ENCODE measurements around the gene KCNK5. TPM values are rescaled to one million over a fixed set of nuclear protein-coding genes. Genes with fewer than 3 reads are reported as not detected.

Gene KCNK5
- polyA plus RNA-seq, 3 donors, result 0.09 TPM; not detected in 2

DNA sequence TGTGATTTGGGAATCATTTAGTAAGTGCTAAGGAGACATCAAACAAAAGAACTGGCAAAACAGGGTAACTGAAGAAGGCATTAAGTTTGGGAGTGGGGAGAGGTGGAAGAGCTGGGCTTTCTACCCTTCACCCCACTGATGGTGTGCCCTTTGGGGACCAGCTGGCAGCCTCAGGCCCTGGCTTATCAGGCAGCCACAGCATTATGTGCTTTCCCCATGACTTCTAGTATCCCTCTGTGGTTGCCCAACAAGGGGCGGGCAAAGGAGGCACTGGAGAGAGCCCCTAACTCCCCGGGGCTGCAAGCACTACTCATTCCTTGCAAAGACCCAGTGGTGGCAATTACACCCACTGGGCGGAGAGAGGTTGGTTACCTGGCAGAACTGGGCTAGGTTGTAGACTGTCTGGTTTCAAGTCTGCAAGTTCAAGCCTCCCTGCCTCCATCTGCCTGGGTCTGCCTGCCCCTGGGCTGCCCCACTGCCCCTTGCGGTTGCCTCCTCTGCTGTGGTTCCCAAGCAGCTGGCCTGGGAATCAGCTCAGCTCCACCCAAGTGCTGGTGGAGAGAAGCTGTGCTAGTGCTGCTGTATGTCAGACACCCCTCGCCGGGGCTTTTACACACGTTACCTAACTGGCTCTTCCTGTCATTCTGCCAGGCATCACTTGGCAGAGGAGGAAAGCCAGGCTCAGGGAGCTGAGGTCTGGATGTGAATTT lies 29.9 kb downstream of the KCNK5 start:
- Histone ChIP-seq H3K79me2 (ENCODE audit: insufficient read depth, low read length) (peaks cover 16% of the 10 kb centered on the region), H3K4me2 (replicated peaks; ENCODE audit: extremely low read depth, low read length, poor library complexity, severe bottlenecking) (no peak overlapping the region)
- no peak overlapping the region for H3K27ac Mint-ChIP-seq

DNA sequence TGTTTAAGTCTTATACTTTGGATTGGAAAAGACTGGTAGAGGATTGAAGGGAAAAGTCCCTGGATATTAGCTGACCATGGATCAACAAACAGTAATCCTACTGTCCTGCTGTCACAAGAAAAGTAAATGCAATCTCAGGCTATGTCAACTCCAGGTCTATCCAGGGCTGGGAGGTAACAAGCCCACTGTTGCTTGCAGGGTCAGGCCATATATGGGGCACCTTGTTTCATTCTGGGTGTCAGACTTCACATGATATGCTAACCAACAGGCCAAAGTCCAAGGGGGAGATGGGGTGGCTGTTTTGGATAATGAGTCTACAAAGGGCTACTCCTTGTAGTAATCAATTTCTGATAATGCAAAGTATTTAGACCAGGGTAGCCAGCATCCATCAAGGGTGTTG lies 30.7 kb downstream of the KCNK5 start:
- H3K4me2 ChIP-seq (replicated peaks; ENCODE audit: extremely low read depth, low read length, poor library complexity, severe bottlenecking), result no peak overlapping the region
- no peak overlapping the region for H3K4me3 Mint-ChIP-seq
- peaks cover 15% of the 10 kb centered on the region for H3K4me1 Mint-ChIP-seq
- H3K36me3 Mint-ChIP-seq, result peaks cover 18 to 19% of the 10 kb centered on the region in 2 donors
- no peak for DNase-seq
- H3K27me3 Mint-ChIP-seq (ENCODE audit: low read depth in 3 of 3), result peaks cover 0 to 2% (median 0%) of the 10 kb centered on the region in 3 donors
- H3K4me1 ChIP-seq (ENCODE audit: control insufficient read depth in 1 of 2, insufficient read depth in 2 of 2, low read length in 2 of 2), result peaks cover 8 to 9% of the 10 kb centered on the region in 2 donors
- H4K20me1 ChIP-seq (ENCODE audit: insufficient read depth, low read length), result no peaks in the 10 kb centered on the region
- H3K36me3 ChIP-seq (replicated peaks in 1 of 2; ENCODE audit: control insufficient read depth in 1 of 2, insufficient read depth in 2 of 2, low read length in 2 of 2), result peaks cover 0 to 29% of the 10 kb centered on the region in 2 donors
- H3K79me2 ChIP-seq (ENCODE audit: insufficient read depth, low read length), result peaks cover 16% of the 10 kb centered on the region
- H3K4me3 ChIP-seq (replicated peaks in 1 of 3; ENCODE audit: low read depth in 2 of 3, low read length in 3 of 3), result no peak overlapping the region
- TF ChIP-seq, protein P1, sequence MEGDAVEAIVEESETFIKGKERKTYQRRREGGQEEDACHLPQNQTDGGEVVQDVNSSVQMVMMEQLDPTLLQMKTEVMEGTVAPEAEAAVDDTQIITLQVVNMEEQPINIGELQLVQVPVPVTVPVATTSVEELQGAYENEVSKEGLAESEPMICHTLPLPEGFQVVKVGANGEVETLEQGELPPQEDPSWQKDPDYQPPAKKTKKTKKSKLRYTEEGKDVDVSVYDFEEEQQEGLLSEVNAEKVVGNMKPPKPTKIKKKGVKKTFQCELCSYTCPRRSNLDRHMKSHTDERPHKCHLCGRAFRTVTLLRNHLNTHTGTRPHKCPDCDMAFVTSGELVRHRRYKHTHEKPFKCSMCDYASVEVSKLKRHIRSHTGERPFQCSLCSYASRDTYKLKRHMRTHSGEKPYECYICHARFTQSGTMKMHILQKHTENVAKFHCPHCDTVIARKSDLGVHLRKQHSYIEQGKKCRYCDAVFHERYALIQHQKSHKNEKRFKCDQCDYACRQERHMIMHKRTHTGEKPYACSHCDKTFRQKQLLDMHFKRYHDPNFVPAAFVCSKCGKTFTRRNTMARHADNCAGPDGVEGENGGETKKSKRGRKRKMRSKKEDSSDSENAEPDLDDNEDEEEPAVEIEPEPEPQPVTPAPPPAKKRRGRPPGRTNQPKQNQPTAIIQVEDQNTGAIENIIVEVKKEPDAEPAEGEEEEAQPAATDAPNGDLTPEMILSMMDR (IDR thresholded peaks at IDR 0.05), result no peak
- H3K27ac Mint-ChIP-seq, result no peak overlapping the region
- no peaks in the 10 kb centered on the region for H3K9me3 ChIP-seq (replicated peaks in 1 of 2; ENCODE audit: control insufficient read depth in 1 of 2, insufficient read depth in 1 of 2, low read length in 2 of 2)
- intact Hi-C loops (cut with micrococcal nuclease), result no loop called here
- no peak overlapping the region for H3K9ac ChIP-seq (ENCODE audit: insufficient read depth, low read length, poor library complexity, severe bottlenecking)
- no peaks in the 10 kb centered on the region for H3K27me3 ChIP-seq (ENCODE audit: control insufficient read depth in 2 of 2, insufficient read depth in 2 of 2, low read length in 2 of 2)
- no peak overlapping the region for H2AFZ ChIP-seq (ENCODE audit: insufficient read depth, low read depth, low read length, poor library complexity, severe bottlenecking)
- H3K9me3 Mint-ChIP-seq, result no peaks in the 10 kb centered on the region
- H3K27ac ChIP-seq (ENCODE audit: low read depth in 1 of 2, low read length in 2 of 2), result no peak overlapping the region

More for the DNA sequence above, 29.9 kb downstream of the KCNK5 start:
- Histone ChIP-seq H3K36me3 (replicated peaks in 1 of 2; ENCODE audit: control insufficient read depth in 1 of 2, insufficient read depth in 2 of 2, low read length in 2 of 2) (peaks cover 0 to 20% of the 10 kb centered on the region in 2 donors), H3K4me3 (replicated peaks in 1 of 3; ENCODE audit: low read depth in 2 of 3, low read length in 3 of 3) (no peak overlapping the region), H3K9me3 (replicated peaks in 1 of 2; ENCODE audit: control insufficient read depth in 1 of 2, insufficient read depth in 1 of 2, low read length in 2 of 2) (no peaks in the 10 kb centered on the region), H4K20me1 (ENCODE audit: insufficient read depth, low read length) (no peaks in the 10 kb centered on the region), H3K27me3 (ENCODE audit: control insufficient read depth in 2 of 2, insufficient read depth in 2 of 2, low read length in 2 of 2) (no peaks in the 10 kb centered on the region), H3K27ac (ENCODE audit: low read depth in 1 of 2, low read length in 2 of 2) (no peak overlapping the region), H3K9ac (ENCODE audit: insufficient read depth, low read length, poor library complexity, severe bottlenecking) (no peak overlapping the region), H3K4me1 (ENCODE audit: control insufficient read depth in 1 of 2, insufficient read depth in 2 of 2, low read length in 2 of 2) (peaks cover 8 to 9% of the 10 kb centered on the region in 2 donors), H2AFZ (ENCODE audit: insufficient read depth, low read depth, low read length, poor library complexity, severe bottlenecking) (no peak overlapping the region)
- no peak for DNase-seq
- TF ChIP-seq, protein P1 (IDR thresholded peaks at IDR 0.05), result no peak
- H3K27me3 Mint-ChIP-seq (ENCODE audit: low read depth in 3 of 3), result peaks cover 0 to 2% (median 0%) of the 10 kb centered on the region in 3 donors
- intact Hi-C loops (cut with micrococcal nuclease), result no loop called here
- no peaks in the 10 kb centered on the region for H3K9me3 Mint-ChIP-seq
- WGBS (ENCODE audit: insufficient coverage), result 69% methylated on average over 3 of the region's 7 CpGs
- H3K36me3 Mint-ChIP-seq, result peaks cover 9 to 11% of the 10 kb centered on the region in 2 donors
- no peak overlapping the region for H3K4me3 Mint-ChIP-seq
- peaks cover 23% of the 10 kb centered on the region for H3K4me1 Mint-ChIP-seq
